HepG2 (cell line): ENCODE data around the gene CD209. TPM values are rescaled to one million over a fixed set of nuclear protein-coding genes. Genes with fewer than 3 reads are reported as not detected.

Experiments used
- ATAC-seq: fragments of 200-7000 bp; cut with Tn5 transposase; 3 replicates; pipeline ENCODE4 v1.9.1; 2020; ENCODE audit warnings: mild to moderate bottlenecking, moderate library complexity
- BruUV-seq: library from RNA; stranded (reverse); fragments of 400-500 nt; replicated peaks from 2 replicates; lab custom pipeline; 2021; lab: Mats Ljungman, UMichigan
- CTCF ChIA-PET: fragments of 300-600 bp; formaldehyde crosslinking; extraction: SDS; loops from one replicate; lab custom pipeline; 2021; ENCODE audit warnings: low total read pairs, inconsistent platforms, low intra/inter-chr PET ratio; lab: Yijun Ruan, JAX
- POLR2A ChIA-PET: fragments of 350-600 bp; sonication (Branson Sonifier 250); formaldehyde crosslinking; loops from one replicate; lab custom pipeline; 2020; ENCODE audit warnings: antibody characterized with exemption, inconsistent platforms; lab: Yijun Ruan, JAX
- DNase-seq: peaks from one replicate; pipeline ENCODE4 v3.0.0-alpha.2; 2015; ENCODE audit warnings: low spot score
- FAIRE-seq: peaks from 3 replicates; lab custom pipeline; 2011; peaks lifted over from hg19 to GRCh38; lab: Jason Lieb, UNC
- H2AFZ ChIP-seq: one replicate; pipeline ENCODE4 v1.6.1; 2011; ENCODE audit warnings: low read length, inconsistent platforms
- H3K27ac ChIP-seq: fragments of 300-600 bp; 3 replicates; pipeline ENCODE4 v1.8.0; 2011; ENCODE audit warnings: mixed run types, mild to moderate bottlenecking, mixed read lengths, low read length, inconsistent platforms; ENCODE audit not compliant: insufficient read depth; ENCODE audit errors: extremely low read length
- H3K27me3 ChIP-seq, 2 experiments: fragments of 200-600 bp in 1 of 2; 2 replicates in 1 of 2; 3 replicates in 1 of 2; pipeline versions ENCODE4 v1.6.0 to v1.8.0; 2011; ENCODE audit warnings: low read length in 2 of 2, mild to moderate bottlenecking in 2 of 2, moderate library complexity in 2 of 2, inconsistent platforms in 1 of 2; ENCODE audit not compliant: insufficient read depth in 2 of 2, control insufficient read depth in 1 of 2
- H3K36me3 ChIP-seq, 2 experiments: fragments of 200-600 bp in 1 of 2; replicated peaks in 1 of 2; 2 replicates in 1 of 2; 3 replicates in 1 of 2; pipeline versions ENCODE4 v1.5.1 to v1.8.0; 2011; ENCODE audit warnings: low read length in 2 of 2, inconsistent platforms in 1 of 2; ENCODE audit not compliant: insufficient read depth in 2 of 2, control insufficient read depth in 1 of 2
- H3K4me1 ChIP-seq: 2 replicates; pipeline ENCODE4 v1.5.1; 2012; ENCODE audit warnings: low read length, inconsistent platforms; ENCODE audit not compliant: insufficient read depth
- H3K4me2 ChIP-seq: 2 replicates; pipeline ENCODE4 v1.6.0; 2011; ENCODE audit warnings: low read depth, low read length, inconsistent platforms
- H3K4me3 ChIP-seq, 3 experiments: fragments of 200-600 bp in 1 of 3; sonication (generic), shearing (Covaris generic) in 1 of 3; replicated peaks in 1 of 3; 2 replicates each; pipeline ENCODE4 v1.5.1; 2011 to 2016; ENCODE audit warnings: low read length in 3 of 3, inconsistent platforms in 2 of 3, low read depth in 2 of 3, mild to moderate bottlenecking in 2 of 3, control low read depth in 1 of 3, mixed read lengths in 1 of 3; ENCODE audit not compliant: insufficient read depth in 1 of 3
- H3K79me2 ChIP-seq: one replicate; pipeline ENCODE4 v1.6.1; 2011; ENCODE audit warnings: low read length, inconsistent platforms; ENCODE audit not compliant: insufficient read depth
- H3K9ac ChIP-seq: 2 replicates; pipeline ENCODE4 v1.6.0; 2011; ENCODE audit warnings: mild to moderate bottlenecking, low read depth, low read length, inconsistent platforms; ENCODE audit not compliant: insufficient read depth
- H3K9me3 ChIP-seq: 2 replicates; pipeline ENCODE4 v1.5.1; 2012; ENCODE audit warnings: mild to moderate bottlenecking, low read length
- H4K20me1 ChIP-seq: 2 replicates; pipeline ENCODE4 v1.6.0; 2011; ENCODE audit warnings: inconsistent platforms, mild to moderate bottlenecking, low read length, moderate library complexity; ENCODE audit not compliant: insufficient read depth
- FOXA3 ChIP-seq: IDR thresholded peaks from 2 replicates; pipeline ENCODE4 v1.6.1; 2016; ENCODE audit warnings: missing genetic modification reagents, missing compliant biosample characterization
- HDAC1 ChIP-seq: sonication (generic); formaldehyde crosslinking; IDR thresholded peaks from 2 replicates; pipeline ENCODE4 v1.5.1; 2020; ENCODE audit warnings: mild to moderate bottlenecking, missing genetic modification reagents
- HNF4G ChIP-seq, 2 experiments: sonication (generic) in 1 of 2; formaldehyde crosslinking in 1 of 2; IDR thresholded peaks; 2 replicates each; pipeline versions ENCODE4 v1.4.0 to v1.6.1; 2011 to 2020; ENCODE audit warnings: borderline replicate concordance in 2 of 2, low read depth in 2 of 2, mild to moderate bottlenecking in 2 of 2, low read length in 1 of 2, missing genetic modification reagents in 1 of 2, moderate library complexity in 1 of 2
- MTA1 ChIP-seq: sonication (generic); formaldehyde crosslinking; IDR thresholded peaks from 2 replicates; pipeline ENCODE4 v1.4.0; 2020; ENCODE audit warnings: missing genetic modification reagents, mild to moderate bottlenecking, borderline replicate concordance
- TRIM22 ChIP-seq: fragments of 450-650 bp; IDR thresholded peaks from 2 replicates; pipeline ENCODE4 v1.6.1; 2017
- ZBTB25 ChIP-seq: IDR thresholded peaks from 2 replicates; pipeline ENCODE4 v1.6.1; 2018; ENCODE audit warnings: missing genetic modification reagents
- ZBTB34 ChIP-seq: sonication (generic); formaldehyde crosslinking; IDR thresholded peaks from 2 replicates; pipeline ENCODE4 v1.8.0; 2022; ENCODE audit warnings: mild to moderate bottlenecking, missing genetic modification reagents
- ZNF572 ChIP-seq: sonication (generic); formaldehyde crosslinking; IDR thresholded peaks from 2 replicates; pipeline ENCODE4 v1.5.1; 2020; ENCODE audit warnings: mild to moderate bottlenecking, missing genetic modification reagents
- ZNF670 ChIP-seq: sonication (generic); formaldehyde crosslinking; IDR thresholded peaks from 2 replicates; pipeline ENCODE4 v1.8.0; 2022; ENCODE audit warnings: mild to moderate bottlenecking, missing genetic modification reagents, borderline replicate concordance
- WGBS: methylation state at CpG from one replicate; pipeline ENCODE4 v1.1.6; 2017; ENCODE audit warnings: low lambda C conversion rate; 5-methylcytosine and 5-hydroxymethylcytosine counted together
- in situ Hi-C: cut with HindIII; loops from 2 replicates; pipeline ENCODE4 v1.10.0; 2017; ENCODE audit warnings: low pct_unique_long_range_greater_than_20kb; ENCODE audit not compliant: extremely low pct_ligation_motif_present
- intact Hi-C: fragments of 100-400 bp; cut with micrococcal nuclease; formaldehyde crosslinking; loops from one replicate; pipeline ENCODE4 v1.10.0; 2022; ENCODE audit not compliant: unreplicated experiment
- polyA plus RNA-seq, 8 experiments: library from polyadenylated mRNA; depleted of rRNA in 3 of 8; stranded (reverse) in 7 of 8; unstranded in 1 of 8; fragments of >200 nt; fragmentation: Illumina TruSeq in 4 of 8; extraction: Trizol in 4 of 8; gene quantifications; 2 replicates each; pipeline versions ENCODE4 v1.2.1 to v1.2.3, GENCODE V29; 2011 to 2016; ENCODE audit warnings: low read depth in 4 of 8, missing spikeins in 1 of 8, mixed read lengths in 1 of 8; ENCODE audit not compliant: insufficient read depth in 1 of 8
- total RNA-seq, 5 experiments: library from RNA; depleted of rRNA; stranded (reverse); fragments of >200 nt; fragmentation: Illumina TruSeq; extraction: Trizol; gene quantifications; 2 replicates each; pipeline ENCODE4 v1.2.3, GENCODE V29; 2016; ENCODE audit warnings: low read depth in 1 of 5
- TF ChIP-seq, protein P1 (sequence below): sonication (generic); formaldehyde crosslinking; conservative IDR thresholded peaks from 2 replicates; pipeline ENCODE4 v1.5.0; 2020; ENCODE audit warnings: missing genetic modification reagents

CD209 gene
- total and polyA plus RNA-seq, 2 of the 13 experiments (the other 11 are each of a cell fraction or from before 2014, with no cell fraction given), result not detected

- no peak overlapping the region for H3K4me2 ChIP-seq
- no peaks in the 10 kb centered on the region; a peak in 1 of 5 replicates for H3K27me3 ChIP-seq
- DNase-seq (no peak), ATAC-seq (no peak), FAIRE-seq (no peak)
- ChIA-PET POLR2A (no interaction called here), CTCF (no interaction called here)
- 33% methylated on average over 1 of the region's 1 CpG for WGBS
- H3K9ac ChIP-seq, result no peak overlapping the region
- no peak overlapping the region for H3K27ac ChIP-seq
- no peaks in the 10 kb centered on the region for H3K79me2 ChIP-seq
- H3K36me3 ChIP-seq, result no peaks in the 10 kb centered on the region
- no peaks in the 10 kb centered on the region for H3K9me3 ChIP-seq
- in situ Hi-C loops (no loop called here), intact Hi-C loops (no loop called here)
- BruUV-seq, result no TSS peak
- no peaks in the 10 kb centered on the region for H4K20me1 ChIP-seq
- no peak overlapping the region for H2AFZ ChIP-seq
- H3K4me3 ChIP-seq, result no peak overlapping the region
- no peaks in the 10 kb centered on the region for H3K4me1 ChIP-seq
- TF ChIP-seq ZBTB34 (CRISPR knock-in tag) (no peak), FOXA3 (no peak), HNF4G (IDR thresholded peaks at IDR 0.05; ENCODE audit: borderline replicate concordance, low read depth, low read length) (no peak), HNF4G (CRISPR knock-in tag; IDR thresholded peaks at IDR 0.05; ENCODE audit: borderline replicate concordance, low read depth) (no peak)
- TF ChIP-seq, protein P1, sequence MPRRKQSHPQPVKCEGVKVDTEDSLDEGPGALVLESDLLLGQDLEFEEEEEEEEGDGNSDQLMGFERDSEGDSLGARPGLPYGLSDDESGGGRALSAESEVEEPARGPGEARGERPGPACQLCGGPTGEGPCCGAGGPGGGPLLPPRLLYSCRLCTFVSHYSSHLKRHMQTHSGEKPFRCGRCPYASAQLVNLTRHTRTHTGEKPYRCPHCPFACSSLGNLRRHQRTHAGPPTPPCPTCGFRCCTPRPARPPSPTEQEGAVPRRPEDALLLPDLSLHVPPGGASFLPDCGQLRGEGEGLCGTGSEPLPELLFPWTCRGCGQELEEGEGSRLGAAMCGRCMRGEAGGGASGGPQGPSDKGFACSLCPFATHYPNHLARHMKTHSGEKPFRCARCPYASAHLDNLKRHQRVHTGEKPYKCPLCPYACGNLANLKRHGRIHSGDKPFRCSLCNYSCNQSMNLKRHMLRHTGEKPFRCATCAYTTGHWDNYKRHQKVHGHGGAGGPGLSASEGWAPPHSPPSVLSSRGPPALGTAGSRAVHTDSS (CRISPR knock-in tag), result no peak
Measured at GRCh38 chr19:7715671-7716070, 31.7 kb downstream of the CD209 start.

GRCh38 chr19:7710616-7711015 is 36.7 kb downstream of the CD209 start:
- no peak for ATAC-seq
- H3K9me3 ChIP-seq, result no peaks in the 10 kb centered on the region
- no peaks in the 10 kb centered on the region for H3K4me1 ChIP-seq
- no peak overlapping the region for H3K4me3 ChIP-seq
- no peak overlapping the region for H3K27ac ChIP-seq
- BruUV-seq, result no TSS peak
- no peak overlapping the region for H3K9ac ChIP-seq
- no peaks in the 10 kb centered on the region for H4K20me1 ChIP-seq
- peaks cover 0 to 7% of the 10 kb centered on the region in 2 experiments; a peak in 3 of 5 replicates for H3K27me3 ChIP-seq
- H3K4me2 ChIP-seq, result no peak overlapping the region
- no peaks in the 10 kb centered on the region for H3K79me2 ChIP-seq
- FAIRE-seq, result no peak
- ChIA-PET CTCF (no interaction called here), POLR2A (no interaction called here)
- intact Hi-C loops (no loop called here), in situ Hi-C loops (no loop called here)
- H3K36me3 ChIP-seq, result no peaks in the 10 kb centered on the region
- no peak overlapping the region for H2AFZ ChIP-seq
- no peak for DNase-seq
- 38% methylated on average over 5 of the region's 5 CpGs for WGBS
- TF ChIP-seq ZNF572 (CRISPR knock-in tag) (no peak), HDAC1 (CRISPR knock-in tag) (no peak), ZNF670 (CRISPR knock-in tag) (no peak), TRIM22 (no peak), ZBTB25 (no peak), MTA1 (no peak)
